Activated naive CD8-positive, alpha-beta T cell (primary cell): ENCODE results near the gene DACT2.

Experiments
- H3K27ac Mint-ChIP-seq: one replicate; pipeline ENCODE4 v1.8.0; 2021; ENCODE audit warnings: mixed read lengths
- H3K27me3 Mint-ChIP-seq: one replicate; pipeline ENCODE4 v1.8.0; 2021; ENCODE audit warnings: mixed read lengths
- H3K36me3 Mint-ChIP-seq: one replicate; pipeline ENCODE4 v1.8.0; 2021; ENCODE audit warnings: mixed read lengths
- H3K4me1 Mint-ChIP-seq: one replicate; pipeline ENCODE4 v1.8.0; 2021; ENCODE audit warnings: low read depth, mixed read lengths
- H3K4me3 Mint-ChIP-seq: one replicate; pipeline ENCODE4 v1.8.0; 2021; ENCODE audit warnings: mild to moderate bottlenecking, mixed read lengths
- H3K9me3 Mint-ChIP-seq: one replicate; pipeline ENCODE4 v1.8.0; 2021; ENCODE audit warnings: low read depth, mixed read lengths

The DACT2 gene

DNA sequence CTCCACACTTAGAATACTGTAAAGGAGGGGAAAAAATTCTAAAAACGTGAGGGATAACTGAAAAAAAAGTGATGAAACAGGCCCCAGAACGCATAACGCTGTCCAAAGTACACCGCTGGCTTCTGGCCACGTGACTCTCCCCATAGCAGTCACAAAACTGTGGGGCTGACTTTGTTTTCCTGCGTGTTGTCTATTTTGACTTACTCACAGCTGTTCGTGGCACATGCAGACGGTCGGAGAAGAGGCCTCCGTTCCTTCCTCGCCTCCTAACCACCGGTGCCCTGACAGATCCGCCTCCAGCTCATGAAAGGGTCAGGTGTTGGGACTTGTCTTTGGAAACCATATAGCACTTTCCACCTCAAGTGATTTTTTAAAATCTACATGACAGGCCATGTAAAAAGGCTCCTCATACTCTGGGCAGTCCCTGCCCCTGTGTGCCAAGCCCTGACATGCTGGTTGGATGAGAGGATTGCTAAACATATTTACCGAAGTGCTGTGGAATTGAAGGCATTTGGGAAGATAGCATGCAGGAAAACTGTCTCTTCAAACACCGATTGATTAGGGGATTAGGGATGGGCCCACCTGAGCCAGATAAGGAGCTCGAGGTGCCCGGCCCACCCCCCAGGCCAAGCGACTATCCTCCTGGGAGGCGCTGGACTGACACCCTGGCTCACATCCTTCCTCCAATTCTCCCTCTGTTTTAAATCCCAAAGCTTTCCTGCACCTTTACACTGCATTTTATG lies 54.8 kb downstream of the DACT2 start:
- H3K27me3 Mint-ChIP-seq: peaks cover 2% of the 10 kb centered on the region
- no peaks in the 10 kb centered on the region for H3K36me3 Mint-ChIP-seq
- H3K9me3 Mint-ChIP-seq: no peaks in the 10 kb centered on the region
- no peak overlapping the region for H3K4me3 Mint-ChIP-seq
- no peaks in the 10 kb centered on the region for H3K4me1 Mint-ChIP-seq
- H3K27ac Mint-ChIP-seq: no peak overlapping the region

DNA sequence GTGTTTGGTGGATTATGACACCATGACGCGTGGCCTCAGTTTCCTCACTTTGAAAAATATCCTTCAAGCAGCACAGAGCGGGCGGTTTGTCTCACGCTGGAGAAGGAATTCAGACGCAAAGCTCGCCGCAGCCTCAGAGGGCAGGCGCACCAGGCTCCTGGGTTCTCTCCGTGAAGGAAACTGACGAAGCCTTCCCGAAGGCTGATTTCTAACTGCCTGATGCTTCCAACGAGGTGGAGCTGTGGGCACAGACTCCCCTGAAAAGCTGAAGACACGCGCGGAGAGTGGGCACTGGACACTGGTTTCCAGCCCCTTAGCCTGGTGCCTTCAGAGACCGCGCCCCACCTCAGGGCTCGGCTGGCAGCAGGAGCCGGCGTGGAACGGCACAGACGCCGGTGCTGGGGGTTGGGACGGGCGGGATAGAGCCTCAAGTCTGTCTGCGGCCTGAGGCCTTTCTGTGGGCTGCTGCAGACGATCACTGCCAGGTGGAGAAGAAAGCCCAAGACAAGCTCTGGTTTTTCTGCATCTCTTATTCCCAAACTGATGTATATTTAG lies 56.1 kb downstream of the DACT2 start:
- Mint-ChIP-seq H3K27me3 (peaks cover 2% of the 10 kb centered on the region), H3K4me1 (no peaks in the 10 kb centered on the region), H3K36me3 (no peaks in the 10 kb centered on the region), H3K27ac (no peak overlapping the region), H3K4me3 (no peak overlapping the region), H3K9me3 (no peaks in the 10 kb centered on the region)

DNA sequence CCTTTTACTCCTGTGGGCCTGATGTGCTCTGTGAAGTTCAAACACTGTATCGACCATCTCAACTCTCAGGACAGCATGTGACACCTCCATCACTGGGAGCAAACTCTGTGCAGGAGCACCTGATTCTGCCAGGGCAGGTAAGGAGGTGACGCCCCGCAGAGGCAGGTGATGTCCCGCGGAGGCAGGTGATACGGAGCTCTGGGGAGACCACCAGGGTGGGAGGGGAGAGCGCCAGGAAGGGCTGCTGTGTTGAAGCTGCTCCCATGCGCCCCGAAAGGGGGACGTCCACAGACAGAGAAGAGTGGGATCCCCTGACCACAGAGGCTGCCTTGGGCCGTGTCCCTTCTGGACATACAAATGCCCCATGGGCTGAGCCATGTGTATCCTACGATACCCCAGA lies 58.3 kb downstream of the DACT2 start:
- Mint-ChIP-seq H3K9me3 (no peaks in the 10 kb centered on the region), H3K36me3 (no peaks in the 10 kb centered on the region), H3K4me1 (no peaks in the 10 kb centered on the region), H3K4me3 (no peak overlapping the region), H3K27me3 (peaks cover 2% of the 10 kb centered on the region), H3K27ac (no peak overlapping the region)

DNA sequence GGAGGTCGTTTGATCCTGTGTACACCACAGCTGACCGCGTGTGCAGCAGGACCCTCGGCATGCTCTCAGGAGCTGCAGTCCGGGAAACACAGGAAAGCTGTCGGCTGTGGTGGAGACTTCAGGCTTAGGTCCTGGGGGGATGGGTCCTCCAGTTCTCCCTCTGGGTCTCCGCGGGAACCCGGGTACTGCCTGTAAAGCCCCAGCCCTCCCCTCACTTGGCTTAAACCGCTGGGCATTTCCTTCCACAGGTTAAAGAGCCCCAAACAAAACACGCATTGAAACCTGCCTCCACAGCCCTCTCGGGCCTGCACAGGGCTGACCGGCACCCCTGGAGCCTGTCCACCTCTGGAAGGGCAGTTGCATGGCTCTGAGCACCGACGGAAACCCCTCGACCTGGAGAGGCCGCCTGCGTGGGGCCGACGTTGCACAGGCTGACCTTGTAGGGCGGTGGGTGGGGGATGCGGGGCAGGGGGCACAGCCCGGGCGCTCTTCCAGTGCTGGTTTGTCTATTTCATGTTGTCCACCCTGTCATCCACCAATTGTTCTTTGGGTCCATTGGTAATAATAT lies 59.1 kb downstream of the DACT2 start:
- Mint-ChIP-seq H3K9me3 (no peaks in the 10 kb centered on the region), H3K27ac (no peak overlapping the region), H3K27me3 (peaks cover 2% of the 10 kb centered on the region), H3K4me3 (no peak overlapping the region), H3K36me3 (no peaks in the 10 kb centered on the region), H3K4me1 (no peaks in the 10 kb centered on the region)

DNA sequence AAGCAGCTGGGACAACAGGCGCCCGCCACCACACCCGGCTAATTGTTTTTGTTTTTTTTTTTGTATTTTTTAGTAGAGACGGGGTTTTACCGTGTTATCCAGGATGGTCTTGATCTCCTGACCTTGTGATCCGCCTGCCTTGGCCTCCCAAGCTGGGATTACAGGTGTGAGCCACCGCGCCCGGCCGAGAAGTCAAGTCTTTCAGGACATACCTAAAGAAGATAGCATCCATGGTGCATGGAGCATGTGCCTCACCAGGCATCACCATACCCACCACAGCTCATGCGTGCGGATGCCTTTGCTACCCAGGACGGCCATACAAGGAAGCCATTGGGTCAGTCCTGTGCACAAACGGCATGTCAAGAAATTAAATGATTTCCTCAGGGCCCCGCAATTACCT lies 60.8 kb downstream of the DACT2 start:
- Mint-ChIP-seq H3K27me3 (peaks cover 2% of the 10 kb centered on the region), H3K4me1 (no peaks in the 10 kb centered on the region), H3K4me3 (no peak overlapping the region), H3K36me3 (no peaks in the 10 kb centered on the region), H3K27ac (no peak overlapping the region), H3K9me3 (no peaks in the 10 kb centered on the region)

DNA sequence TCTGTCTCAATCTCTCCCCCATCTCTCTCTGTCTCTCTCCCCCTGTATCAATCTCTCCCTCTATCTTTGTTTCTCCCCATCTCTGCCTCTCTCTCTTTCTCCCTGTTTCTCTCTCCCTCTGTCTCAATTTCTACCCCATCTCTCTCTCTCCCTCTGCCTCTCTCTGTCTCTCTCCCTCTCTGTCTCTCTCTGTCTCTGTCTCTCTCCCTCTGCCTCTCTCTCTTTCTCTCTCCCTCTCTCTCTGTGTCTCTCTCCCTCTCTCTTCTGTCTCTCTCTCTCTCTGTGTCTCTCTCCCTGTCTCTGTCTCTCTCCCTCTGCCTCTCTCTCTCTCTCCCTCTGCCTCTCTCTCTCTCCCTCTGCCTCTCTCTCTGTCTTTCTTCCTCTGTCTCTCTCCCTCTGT lies 62.6 kb downstream of the DACT2 start:
- H3K4me1 Mint-ChIP-seq: no peaks in the 10 kb centered on the region
- H3K9me3 Mint-ChIP-seq: no peaks in the 10 kb centered on the region
- H3K4me3 Mint-ChIP-seq: no peak overlapping the region
- no peak overlapping the region for H3K27ac Mint-ChIP-seq
- H3K27me3 Mint-ChIP-seq: peaks cover 2% of the 10 kb centered on the region
- no peaks in the 10 kb centered on the region for H3K36me3 Mint-ChIP-seq
